Anterior cingulate cortex (tissue), 58 donors: ENCODE measurements around the gene PRRG3.

Experiments
- DNase-seq, 58 donors: peaks; one replicate each; lab custom pipeline; 2025; lab: John Stamatoyannopoulos, UW

PRRG3 gene

GRCh38 chrX:151738751-151739150 is 43.5 kb downstream of the PRRG3 start:
- no peak for DNase-seq

- DNase-seq, result no peak
These were observed 46.3 kb downstream of the PRRG3 start for GRCh38 chrX:151741606-151742005.

DNA sequence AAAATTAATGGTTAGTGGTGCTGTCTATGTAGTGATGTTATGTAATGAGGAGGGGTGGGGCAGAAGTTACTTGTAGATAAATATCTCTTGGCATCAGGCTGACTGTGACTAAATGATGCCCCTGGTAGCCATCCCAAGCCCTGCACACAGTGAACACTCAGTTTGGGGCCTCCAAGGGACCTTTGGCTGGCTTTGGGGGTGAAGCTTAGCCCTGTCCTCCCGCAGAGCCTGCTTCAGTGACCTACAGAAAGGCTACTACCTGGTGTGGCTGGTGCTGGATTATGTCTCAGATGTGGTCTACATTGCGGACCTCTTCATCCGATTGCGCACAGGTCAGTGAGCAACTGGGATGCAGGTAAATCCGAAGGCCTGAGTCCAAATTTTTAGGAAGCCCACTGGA is 47.1 kb downstream of the PRRG3 start:
- no peak for DNase-seq

DNA sequence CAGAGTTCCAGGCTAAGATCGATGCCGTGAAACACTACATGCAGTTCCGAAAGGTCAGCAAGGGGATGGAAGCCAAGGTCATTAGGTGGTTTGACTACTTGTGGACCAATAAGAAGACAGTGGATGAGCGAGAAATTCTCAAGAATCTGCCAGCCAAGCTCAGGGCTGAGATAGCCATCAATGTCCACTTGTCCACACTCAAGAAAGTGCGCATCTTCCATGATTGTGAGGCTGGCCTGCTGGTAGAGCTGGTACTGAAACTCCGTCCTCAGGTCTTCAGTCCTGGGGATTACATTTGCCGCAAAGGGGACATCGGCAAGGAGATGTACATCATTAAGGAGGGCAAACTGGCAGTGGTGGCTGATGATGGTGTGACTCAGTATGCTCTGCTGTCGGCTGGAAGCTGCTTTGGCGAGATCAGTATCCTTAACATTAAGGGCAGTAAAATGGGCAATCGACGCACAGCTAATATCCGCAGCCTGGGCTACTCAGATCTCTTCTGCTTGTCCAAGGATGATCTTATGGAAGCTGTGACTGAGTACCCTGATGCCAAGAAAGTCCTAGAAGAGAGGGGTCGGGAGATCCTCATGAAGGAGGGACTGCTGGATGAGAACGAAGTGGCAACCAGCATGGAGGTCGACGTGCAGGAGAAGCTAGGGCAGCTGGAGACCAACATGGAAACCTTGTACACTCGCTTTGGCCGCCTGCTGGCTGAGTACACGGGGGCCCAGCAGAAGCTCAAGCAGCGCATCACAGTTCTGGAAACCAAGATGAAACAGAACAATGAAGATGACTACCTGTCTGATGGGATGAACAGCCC is 48.6 kb downstream of the PRRG3 start:
- DNase-seq, result no peak

DNA sequence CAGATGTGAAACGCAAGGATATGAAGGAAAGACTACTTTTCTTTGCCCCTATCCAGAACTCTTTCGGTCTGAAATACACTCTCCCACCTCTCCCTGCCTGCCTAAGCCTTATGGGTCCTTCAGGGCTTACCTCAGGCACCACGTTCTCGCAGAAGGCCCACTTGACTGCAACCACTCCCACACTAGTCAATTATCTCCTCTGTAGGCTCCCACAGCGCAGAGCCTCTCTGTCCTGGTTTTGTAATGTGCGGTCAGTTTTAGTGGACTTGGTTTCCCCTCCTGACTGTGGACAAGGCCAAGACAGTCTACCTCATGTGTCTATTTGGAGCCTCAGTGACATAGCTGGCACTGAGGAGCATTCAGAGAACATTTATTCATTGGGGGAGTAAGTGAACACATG is 50.4 kb downstream of the PRRG3 start:
- DNase-seq, result no peak

GRCh38 chrX:151746502-151746901 is 51.2 kb downstream of the PRRG3 start:
- no peak for DNase-seq

GRCh38 chrX:151750511-151750910 is 55.3 kb downstream of the PRRG3 start:
- DNase-seq, result no peak

GRCh38 chrX:151752847-151753246 is 57.6 kb downstream of the PRRG3 start:
- no peak for DNase-seq

- DNase-seq, result peak in 53 of 58 donors; percentile 0 to 61 (median 17)
These were observed 58.2 kb downstream of the PRRG3 start for GRCh38 chrX:151753313-151754046.

- no peak for DNase-seq
These were observed 58.8 kb downstream of the PRRG3 start for GRCh38 chrX:151754047-151754429.

DNA sequence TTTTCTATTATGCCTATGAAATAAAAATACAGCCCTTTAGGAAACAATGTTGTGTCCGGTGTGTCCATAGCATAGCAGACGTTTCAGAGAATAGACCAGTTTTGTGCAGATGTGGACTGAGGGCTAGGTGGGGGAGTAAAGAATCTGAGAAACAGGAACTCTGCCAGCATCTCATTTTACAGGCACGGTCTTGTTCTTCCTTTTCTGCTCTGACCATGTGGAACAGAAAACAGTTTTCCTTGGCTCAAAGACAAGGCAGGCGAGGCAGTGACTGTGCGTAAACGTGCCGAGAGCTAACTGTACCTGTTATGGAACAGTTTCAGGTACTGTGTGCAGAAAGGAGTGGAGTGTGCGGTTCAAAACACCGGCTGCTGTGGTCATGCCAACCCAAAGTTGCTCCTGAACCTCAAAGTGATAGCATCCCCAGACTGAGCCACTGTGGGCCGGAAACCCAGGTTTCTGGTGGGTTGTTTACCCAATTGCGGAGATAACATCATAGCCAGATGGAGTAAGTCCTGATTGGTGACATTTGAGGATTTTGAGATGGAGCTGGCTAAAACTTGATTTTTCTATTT is 59.5 kb downstream of the PRRG3 start:
- DNase-seq, result no peak
